RWPE2 (cell line): ENCODE data around the gene ASB2.

Experiments
- ATAC-seq: fragments of 200-7000 bp; cut with Tn5 transposase; 3 replicates; pipeline ENCODE4 v1.9.1; 2021; ENCODE audit warnings: low read depth
- DNase-seq: peaks from one replicate; pipeline ENCODE4 v3.0.0-alpha.2; 2020; ENCODE audit warnings: low spot score
- H3K27ac ChIP-seq: fragments of 450-650 bp; 2 replicates; pipeline ENCODE4 v1.5.1; 2017; ENCODE audit warnings: mild to moderate bottlenecking; ENCODE audit not compliant: poor library complexity, severe bottlenecking
- H3K27me3 ChIP-seq: fragments of 250-450 bp; sonication (Bioruptor Pico); 2 replicates; pipeline ENCODE4 v1.5.1; 2021; ENCODE audit warnings: mild to moderate bottlenecking, moderate library complexity; ENCODE audit not compliant: insufficient read depth, poor library complexity, severe bottlenecking
- H3K36me3 ChIP-seq: fragments of 250-450 bp; sonication (Bioruptor Pico); 2 replicates; pipeline ENCODE4 v1.5.1; 2020; ENCODE audit warnings: low read depth, mild to moderate bottlenecking, moderate library complexity
- H3K4me1 ChIP-seq: fragments of 250-450 bp; sonication (Bioruptor Pico); 2 replicates; pipeline ENCODE4 v1.5.1; 2021; ENCODE audit warnings: mild to moderate bottlenecking, moderate library complexity; ENCODE audit not compliant: insufficient read depth, poor library complexity, severe bottlenecking
- H3K4me3 ChIP-seq: fragments of 250-450 bp; sonication (Bioruptor Pico); 2 replicates; pipeline ENCODE4 v1.5.1; 2021; ENCODE audit warnings: mild to moderate bottlenecking, moderate library complexity; ENCODE audit not compliant: severe bottlenecking
- H3K9me3 ChIP-seq: fragments of 250-450 bp; sonication (Bioruptor Pico); 2 replicates; pipeline ENCODE4 v1.5.1; 2021; ENCODE audit warnings: mild to moderate bottlenecking, moderate library complexity; ENCODE audit not compliant: severe bottlenecking
- TF ChIP-seq, protein P1 (sequence below): fragments of 450-650 bp; IDR thresholded peaks from one replicate; pipeline ENCODE4 v1.5.1; 2017; ENCODE audit warnings: mild to moderate bottlenecking, moderate library complexity; ENCODE audit not compliant: poor library complexity, severe bottlenecking

ASB2 gene

DNA sequence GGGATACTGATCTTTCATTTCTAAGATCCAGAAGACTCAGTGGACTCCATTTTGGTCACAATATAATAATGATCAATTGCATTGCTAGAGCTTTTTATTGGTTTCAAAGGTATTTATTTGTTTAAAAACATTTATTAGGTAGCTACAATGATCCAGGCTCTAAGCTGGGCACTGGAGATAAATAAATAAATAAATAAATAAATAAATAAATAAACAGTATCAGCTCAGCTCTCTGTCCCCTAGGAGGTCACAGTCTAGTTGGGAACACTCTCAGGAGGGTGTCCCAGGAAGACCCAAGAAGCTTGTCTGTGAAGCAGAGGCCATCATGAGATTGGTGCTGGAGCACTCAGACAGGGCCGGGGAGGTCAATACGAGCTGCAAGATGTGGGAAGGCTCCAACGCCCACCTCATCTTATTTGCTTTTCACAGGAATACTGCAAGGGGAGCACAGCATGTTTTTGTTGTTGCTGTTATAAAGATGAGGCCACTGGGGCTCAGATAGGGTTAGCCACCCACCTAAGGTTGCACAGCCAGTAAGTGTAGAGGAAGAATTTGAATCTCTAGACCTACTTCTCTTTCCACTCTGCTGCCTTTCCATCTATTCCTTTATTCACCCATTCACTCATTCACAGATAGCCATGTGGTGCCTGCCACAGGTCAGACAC, 15.5 kb downstream of the ASB2 start:
- Histone ChIP-seq H3K9me3 (no peaks in the 10 kb centered on the region), H3K27me3 (no peaks in the 10 kb centered on the region), H3K4me3 (no peak overlapping the region), H3K36me3 (no peaks in the 10 kb centered on the region), H3K4me1 (peaks cover 29% of the 10 kb centered on the region), H3K27ac (peak overlapping the region; percentile 68)
- TF ChIP-seq, protein P1, sequence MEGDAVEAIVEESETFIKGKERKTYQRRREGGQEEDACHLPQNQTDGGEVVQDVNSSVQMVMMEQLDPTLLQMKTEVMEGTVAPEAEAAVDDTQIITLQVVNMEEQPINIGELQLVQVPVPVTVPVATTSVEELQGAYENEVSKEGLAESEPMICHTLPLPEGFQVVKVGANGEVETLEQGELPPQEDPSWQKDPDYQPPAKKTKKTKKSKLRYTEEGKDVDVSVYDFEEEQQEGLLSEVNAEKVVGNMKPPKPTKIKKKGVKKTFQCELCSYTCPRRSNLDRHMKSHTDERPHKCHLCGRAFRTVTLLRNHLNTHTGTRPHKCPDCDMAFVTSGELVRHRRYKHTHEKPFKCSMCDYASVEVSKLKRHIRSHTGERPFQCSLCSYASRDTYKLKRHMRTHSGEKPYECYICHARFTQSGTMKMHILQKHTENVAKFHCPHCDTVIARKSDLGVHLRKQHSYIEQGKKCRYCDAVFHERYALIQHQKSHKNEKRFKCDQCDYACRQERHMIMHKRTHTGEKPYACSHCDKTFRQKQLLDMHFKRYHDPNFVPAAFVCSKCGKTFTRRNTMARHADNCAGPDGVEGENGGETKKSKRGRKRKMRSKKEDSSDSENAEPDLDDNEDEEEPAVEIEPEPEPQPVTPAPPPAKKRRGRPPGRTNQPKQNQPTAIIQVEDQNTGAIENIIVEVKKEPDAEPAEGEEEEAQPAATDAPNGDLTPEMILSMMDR = no peak
- ATAC-seq (no peak), DNase-seq (no peak)

DNA sequence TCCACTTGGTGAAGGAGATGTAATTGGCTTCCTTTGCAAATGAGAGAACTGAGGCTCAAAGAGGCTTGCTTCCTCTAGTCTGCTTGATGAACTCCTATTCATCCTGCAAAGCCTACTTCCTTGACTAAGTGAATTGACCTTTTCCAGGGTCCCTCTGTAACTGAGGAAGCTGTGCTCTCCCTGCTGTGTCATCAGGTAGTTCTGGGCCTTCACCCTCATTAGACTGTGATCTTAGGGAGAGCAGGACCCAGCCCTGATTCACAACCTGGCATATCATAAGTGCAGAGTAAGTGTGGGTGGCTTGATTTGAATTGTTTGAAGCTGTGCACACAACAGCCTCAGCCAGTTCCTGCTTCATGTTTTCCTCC, 16.3 kb downstream of the ASB2 start:
- Histone ChIP-seq H3K27ac (peak overlapping the region; percentile 68), H3K4me3 (no peak overlapping the region), H3K4me1 (peaks cover 23% of the 10 kb centered on the region), H3K36me3 (no peaks in the 10 kb centered on the region), H3K27me3 (no peaks in the 10 kb centered on the region), H3K9me3 (no peaks in the 10 kb centered on the region)
- TF ChIP-seq, protein P1 = no peak
- no peak for DNase-seq
- ATAC-seq = no peak

DNA sequence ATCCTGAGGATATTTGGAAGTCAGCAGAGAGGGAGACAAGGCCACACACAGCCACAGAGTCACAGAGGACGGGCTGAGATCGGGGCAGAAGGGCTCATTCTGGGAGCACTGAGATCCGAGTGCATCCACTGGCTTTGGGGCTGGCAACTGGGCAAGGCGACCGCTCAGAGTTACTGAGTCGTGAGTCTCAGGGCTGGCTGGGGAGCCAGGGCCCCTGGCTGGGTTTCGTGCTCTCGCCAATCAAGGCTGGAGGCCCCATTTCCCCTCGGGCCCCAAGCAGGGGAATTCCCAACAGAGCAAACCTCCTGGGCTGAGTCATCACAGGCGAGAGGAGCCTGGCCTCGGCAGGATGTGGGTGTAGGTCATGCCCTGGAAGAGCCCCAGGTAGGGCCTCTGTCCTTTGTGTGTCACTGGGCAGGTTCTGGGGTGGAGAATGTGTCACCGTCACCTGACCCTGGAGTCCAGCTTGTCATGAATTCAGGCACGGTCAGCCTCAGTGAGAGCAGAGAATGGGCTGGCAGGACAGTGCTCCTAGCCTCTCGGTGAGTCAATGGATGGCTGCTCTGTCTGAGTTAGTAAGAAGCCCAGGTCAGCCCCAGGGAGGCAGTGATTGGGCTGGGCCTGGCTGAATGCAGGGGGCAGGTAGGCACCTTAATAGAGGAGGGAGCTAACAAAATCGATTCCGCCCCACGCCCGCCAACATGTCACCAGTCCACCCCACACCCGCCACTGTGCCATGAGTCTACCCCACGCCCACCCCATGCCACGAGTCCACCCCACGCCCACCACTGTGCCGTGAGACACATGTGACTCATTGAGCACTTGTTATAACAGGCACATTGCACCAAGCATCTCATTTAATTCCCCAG, 16.9 kb downstream of the ASB2 start:
- no peaks in the 10 kb centered on the region for H3K27me3 ChIP-seq
- H3K27ac ChIP-seq = peak overlapping the region; percentile 68
- no peaks in the 10 kb centered on the region for H3K9me3 ChIP-seq
- H3K4me3 ChIP-seq = no peak overlapping the region
- H3K36me3 ChIP-seq = no peaks in the 10 kb centered on the region
- peaks cover 20% of the 10 kb centered on the region for H3K4me1 ChIP-seq
- ATAC-seq (peak; percentile 88), DNase-seq (peak; percentile 99)
- TF ChIP-seq, protein P1 = no peak

DNA sequence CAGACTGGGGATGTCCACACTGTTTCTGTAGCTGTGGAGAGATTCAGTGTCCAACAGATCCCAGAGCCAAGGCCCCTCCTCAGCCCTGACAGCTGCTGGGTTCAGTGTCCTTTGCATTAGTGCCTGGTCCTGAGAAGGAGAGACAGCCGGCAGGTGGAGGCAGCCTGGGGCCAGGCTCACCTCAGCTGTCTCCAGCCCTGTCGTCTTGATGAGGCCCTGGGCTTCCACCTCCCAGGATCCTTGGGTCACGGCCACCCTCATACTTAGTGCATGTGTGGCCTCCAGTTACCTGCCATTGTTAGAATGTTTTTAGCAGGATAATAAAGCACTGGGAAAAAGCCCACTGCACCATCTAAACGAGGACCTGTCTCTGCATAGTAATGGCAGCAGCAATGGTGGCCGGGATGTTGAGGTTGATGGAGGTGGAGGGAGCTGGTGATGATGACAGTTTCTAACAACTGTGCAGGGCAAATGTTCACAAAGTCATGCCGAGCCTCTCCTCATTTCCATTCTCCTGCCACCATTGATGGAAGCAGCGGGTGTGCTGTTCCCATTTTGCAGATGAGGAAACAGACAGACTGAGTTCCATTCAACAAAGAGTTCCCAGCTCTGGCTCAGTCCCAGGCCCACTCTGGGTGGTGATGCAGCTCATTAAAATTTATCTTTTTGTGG, 17.7 kb downstream of the ASB2 start:
- Histone ChIP-seq H3K36me3 (no peaks in the 10 kb centered on the region), H3K4me3 (no peak overlapping the region), H3K27me3 (no peaks in the 10 kb centered on the region), H3K4me1 (peaks cover 20% of the 10 kb centered on the region), H3K27ac (peak overlapping the region; percentile 68), H3K9me3 (no peaks in the 10 kb centered on the region)
- DNase-seq = no peak
- ATAC-seq = no peak
- TF ChIP-seq, protein P1 = no peak
